Stomach (tissue), 9 donors: ENCODE data around the gene MYLK2. TPM values are rescaled to one million over a fixed set of nuclear protein-coding genes. Genes with fewer than 3 reads are reported as not detected.

ENCODE experiments used
- DNase-seq, 2 donors: peaks; one replicate each; pipeline versions ENCODE4 v3.0.0 to v3.0.0-alpha.2; 2013 to 2019
- H3K27ac ChIP-seq, 5 donors: fragments of 200-600 bp in 4 of 5; sonication (generic) in 4 of 5; one replicate each; pipeline ENCODE4 v1.5.1; 2013 to 2019; ENCODE audit warnings: mild to moderate bottlenecking in 1 of 5, moderate library complexity in 1 of 5
- H3K27me3 ChIP-seq, 3 donors: fragments of 200-600 bp; sonication (generic); one replicate each; pipeline ENCODE4 v1.5.1; 2017 to 2019; ENCODE audit warnings: mixed run types in 1 of 3
- H3K36me3 ChIP-seq, 4 donors: fragments of 200-600 bp; sonication (generic); 1 replicate in 3 of 4; 2 replicates in 1 of 4; pipeline ENCODE4 v1.5.1; 2016 to 2019
- H3K4me1 ChIP-seq, 4 donors: fragments of 200-600 bp; sonication (generic); one replicate each; pipeline ENCODE4 v1.5.1; 2016 to 2019
- H3K4me3 ChIP-seq, 4 donors: fragments of 200-600 bp; sonication (generic) in 3 of 4; one replicate each; pipeline ENCODE4 v1.5.1; 2016 to 2019; ENCODE audit warnings: mild to moderate bottlenecking in 1 of 4
- H3K9me3 ChIP-seq, 4 donors: fragments of 200-600 bp; sonication (generic); one replicate each; pipeline ENCODE4 v1.5.1; 2016 to 2019
- CTCF ChIP-seq, 7 experiments: fragments of 450-650 bp in 4 of 7; fragments of 200-600 bp in 3 of 7; sonication (generic) in 3 of 7; IDR thresholded peaks; one replicate each; pipeline ENCODE4 v1.5.1; 2016 to 2019; ENCODE audit warnings: antibody characterized with exemption in 7 of 7, control low read depth in 2 of 7, mild to moderate bottlenecking in 1 of 7
- EP300 ChIP-seq: sonication (generic); formaldehyde crosslinking; IDR thresholded peaks from one replicate; pipeline ENCODE4 v1.6.1; 2017; ENCODE audit warnings: antibody characterized with exemption
- POLR2A ChIP-seq, 4 donors: fragments of 450-650 bp; IDR thresholded peaks; one replicate each; pipeline ENCODE4 v1.6.1; 2016; ENCODE audit warnings: antibody characterized with exemption in 4 of 4, control low read depth in 2 of 4, mild to moderate bottlenecking in 1 of 4, moderate library complexity in 1 of 4
- POLR2AphosphoS5 ChIP-seq, 3 donors: sonication (generic); formaldehyde crosslinking; IDR thresholded peaks; one replicate each; pipeline ENCODE4 v1.6.1; 2016; ENCODE audit warnings: antibody characterized with exemption in 3 of 3
- WGBS, 5 donors: extraction: QIAGEN DNeasy Blood & Tissue Kit in 3 of 5; methylation state at CpG; one replicate each; pipeline versions ENCODE4 v1.1.5 to v1.1.7; 2013 to 2018; 5-methylcytosine and 5-hydroxymethylcytosine counted together
- intact Hi-C: fragments of 100-400 bp; cut with DNase I; formaldehyde crosslinking; loops from one replicate; pipeline ENCODE4 v1.15.1; 2023; ENCODE audit warnings: low total_unique reads
- polyA plus RNA-seq, 3 donors: library from polyadenylated mRNA; stranded (reverse); fragments of 200-250 nt; gene quantifications; one replicate each; pipeline ENCODE4 v1.2.3, GENCODE V29; 2013
- small RNA-seq, 4 donors: library from RNA; depleted of rRNA; stranded (forward); fragments of <200 nt; gene quantifications; one replicate each; pipeline ENCODE3, GENCODE V24; 2016
- total RNA-seq, 5 donors: library from RNA; depleted of rRNA; stranded (reverse); fragments of >200 nt; gene quantifications; one replicate each; pipeline versions ENCODE4 v1.1.0 to v1.2.3, GENCODE V29; 2014 to 2016
- donor health status: healthy with polysubstance abuse.
- donor health status: Bipolar disorder and iron deficiency.
- donor health status: healthy.

Gene MYLK2
- total and polyA plus RNA-seq, 8 donors, result 0.19 to 0.45 (median 0.37) TPM; not detected in 3

DNA sequence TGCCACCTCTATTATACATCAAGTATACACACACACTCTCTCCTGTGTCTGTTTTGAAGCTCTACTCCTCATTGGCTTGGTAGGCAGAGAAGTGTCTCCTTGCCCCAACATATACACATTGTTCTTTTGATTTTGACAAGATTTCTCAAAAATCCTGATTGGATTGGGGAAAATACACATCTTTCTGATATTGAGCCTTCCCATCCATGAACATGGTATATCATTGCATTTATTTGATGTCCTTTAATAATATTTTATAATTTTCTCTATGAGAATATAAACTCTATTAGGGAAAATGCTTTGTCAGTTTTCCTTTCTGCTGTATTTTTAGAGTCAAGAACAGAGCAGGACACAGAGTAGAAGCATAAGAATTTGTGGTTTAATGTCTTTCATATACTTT lies 58.5 kb downstream of the MYLK2 start:
- H3K36me3 ChIP-seq, result no peaks in the 10 kb centered on the region
- intact Hi-C loops, result no loop called here
- H3K4me1 ChIP-seq, result peaks cover 0 to 13% (median 10%) of the 10 kb centered on the region in 4 donors
- no peaks in the 10 kb centered on the region for H3K27me3 ChIP-seq
- H3K9me3 ChIP-seq, result no peaks in the 10 kb centered on the region
- no peak overlapping the region for H3K27ac ChIP-seq
- TF ChIP-seq POLR2A (IDR thresholded peaks at IDR 0.05) (no peak), POLR2AphosphoS5 (IDR thresholded peaks at IDR 0.05) (no peak), CTCF (IDR thresholded peaks at IDR 0.05) (no peak)
- H3K4me3 ChIP-seq, result no peak overlapping the region
- no peak for DNase-seq

GRCh38 chr20:31879143-31879987 lies 60.2 kb downstream of the MYLK2 start:
- Histone ChIP-seq H3K27me3 (no peaks in the 10 kb centered on the region), H3K36me3 (no peaks in the 10 kb centered on the region), H3K9me3 (no peaks in the 10 kb centered on the region), H3K4me1 (peaks cover 0 to 13% (median 10%) of the 10 kb centered on the region in 4 donors), H3K27ac (peak overlapping the region; percentile 73 to 86 (median 80)), H3K4me3 (peak overlapping the region; percentile 48 to 61 (median 54))
- intact Hi-C loops, result no loop called here
- 5 to 7% (median 6%) methylated on average over 34 to 45 of the region's 45 CpGs for WGBS, 5 donors
- peak; percentile 96 to 97 for DNase-seq
- TF ChIP-seq POLR2AphosphoS5 (IDR thresholded peaks at IDR 0.05) (peak; percentile 34 to 68 (median 64)), CTCF (IDR thresholded peaks at IDR 0.05) (no peak), EP300 (no peak)

GRCh38 chr20:31881945-31882344 lies 62.8 kb downstream of the MYLK2 start:
- intact Hi-C loops, result no loop called here
- no peak overlapping the region for H3K4me3 ChIP-seq
- TF ChIP-seq POLR2A (IDR thresholded peaks at IDR 0.05) (no peak), EP300 (no peak), POLR2AphosphoS5 (IDR thresholded peaks at IDR 0.05) (no peak), CTCF (IDR thresholded peaks at IDR 0.05) (no peak)
- H3K27ac ChIP-seq, result no peak overlapping the region
- peaks cover 0 to 9% (median 0%) of the 10 kb centered on the region in 3 donors for H3K27me3 ChIP-seq
- peaks cover 0 to 13% (median 10%) of the 10 kb centered on the region in 4 donors for H3K4me1 ChIP-seq
- 47 to 61% (median 50%) methylated on average over 5 of the region's 5 CpGs for WGBS, 5 donors
- H3K9me3 ChIP-seq, result no peaks in the 10 kb centered on the region
- H3K36me3 ChIP-seq, result no peaks in the 10 kb centered on the region
- no peak for DNase-seq

DNA sequence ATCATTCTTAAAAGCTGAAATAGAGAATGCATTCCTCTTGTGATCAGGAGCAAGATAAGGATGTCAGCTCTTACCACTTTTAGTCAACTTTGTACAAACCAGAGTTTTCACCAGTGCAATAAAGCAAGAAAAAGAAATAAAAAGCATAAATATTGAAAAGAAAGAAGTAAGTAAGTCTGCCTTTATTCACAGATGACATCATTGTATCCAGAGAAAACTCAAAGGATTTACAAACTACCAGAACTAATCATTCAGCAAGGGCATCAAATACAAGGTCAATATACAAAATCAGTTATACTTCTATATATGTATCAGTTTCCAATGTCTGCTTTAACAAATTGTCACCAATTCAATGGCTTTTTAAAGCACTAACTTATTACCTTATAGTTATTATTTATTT lies 64.7 kb downstream of the MYLK2 start:
- Histone ChIP-seq H3K4me3 (no peak overlapping the region), H3K27me3 (peaks cover 0 to 9% (median 0%) of the 10 kb centered on the region in 3 donors), H3K36me3 (no peaks in the 10 kb centered on the region), H3K9me3 (no peaks in the 10 kb centered on the region), H3K4me1 (peaks cover 0 to 12% (median 10%) of the 10 kb centered on the region in 4 donors), H3K27ac (no peak overlapping the region)
- DNase-seq, result no peak
- no peak for TF ChIP-seq POLR2AphosphoS5 (IDR thresholded peaks at IDR 0.05)
- intact Hi-C loops, result no loop called here

Small RNA genes lying within 50 kb of the gene (small RNA-seq; reads per million reads assigned to genes)
- 0 reads per million in 4 donors for gene AL160175.1

Other genes starting within 250 kb of the MYLK2 start
- gene ID1, start 214.1 kb upstream of the MYLK2 start, total RNA-seq, result 100 to 1,000 TPM; 315 to 475 (median 378) TPM
- gene ID1, start 214.1 kb upstream of the MYLK2 start, polyA plus RNA-seq, result 100 to 1,000 TPM; 168 to 585 (median 350) TPM
- gene COX4I2, start 181.4 kb upstream of the MYLK2 start, total RNA-seq, result 1 to 10 TPM in 2 of 5 donors, not detected in 3; 1.8 to 4.2 TPM
- gene COX4I2, start 181.4 kb upstream of the MYLK2 start, polyA plus RNA-seq, result 1 to 10 TPM; 1.8 to 6.7 (median 4.8) TPM
- gene BCL2L1, start 96.5 kb upstream of the MYLK2 start, total RNA-seq, result 100 to 1,000 TPM in 2 of 5 donors, 10 to 100 TPM in 3; 61.7 to 210 (median 68.7) TPM
- gene BCL2L1, start 96.5 kb upstream of the MYLK2 start, polyA plus RNA-seq, result 10 to 100 TPM; 47.1 to 88.2 (median 73.0) TPM
- 10 to 100 TPM in 1 of 5 donors, 1 to 10 TPM in 4; 5.3 to 11.4 (median 7.6) TPM for gene TPX2, start 80.1 kb upstream of the MYLK2 start, total RNA-seq
- gene TPX2, start 80.1 kb upstream of the MYLK2 start, polyA plus RNA-seq, result 1 to 10 TPM; 1.7 to 7.1 (median 3.3) TPM
- gene FOXS1, start 26.2 kb downstream of the MYLK2 start, total RNA-seq, result 1 to 10 TPM in 1 of 5 donors, not detected in 4; 1.1 TPM
- gene FOXS1, start 26.2 kb downstream of the MYLK2 start, polyA plus RNA-seq, result under 1 TPM in 2 of 3 donors, not detected in 1; 0.43 to 0.44 TPM
- gene DUSP15, start 51.2 kb downstream of the MYLK2 start, total RNA-seq, result 1 to 10 TPM in 1 of 5 donors, under 1 TPM in 1, not detected in 3; 0.45 to 3.9 TPM
- gene DUSP15, start 51.2 kb downstream of the MYLK2 start, polyA plus RNA-seq, result 1 to 10 TPM; 2.1 to 4.7 (median 2.9) TPM
- gene TTLL9, start 51.3 kb downstream of the MYLK2 start, total RNA-seq, result under 1 TPM in 2 of 5 donors, not detected in 3; 0.18 to 0.43 TPM
- gene TTLL9, start 51.3 kb downstream of the MYLK2 start, polyA plus RNA-seq, result under 1 TPM in 1 of 3 donors, not detected in 2; 0.15 TPM
- 1 to 10 TPM in 3 of 5 donors, under 1 TPM in 1, not detected in 1; 0.58 to 2.8 (median 1.7) TPM for gene PDRG1, start 132.7 kb downstream of the MYLK2 start, total RNA-seq
- gene PDRG1, start 132.7 kb downstream of the MYLK2 start, polyA plus RNA-seq, result 10 to 100 TPM; 14.0 to 18.6 (median 14.1) TPM
- under 1 TPM in 3 of 5 donors, not detected in 2; under 0.01 to 0.58 (median 0.37) TPM for gene XKR7, start 148.8 kb downstream of the MYLK2 start, total RNA-seq
- under 1 TPM in 1 of 3 donors, not detected in 2; 0.06 TPM for gene XKR7, start 148.8 kb downstream of the MYLK2 start, polyA plus RNA-seq
- gene CCM2L, start 191.1 kb downstream of the MYLK2 start, total RNA-seq, result 1 to 10 TPM in 1 of 5 donors, under 1 TPM in 2, not detected in 2; 0.45 to 4.4 (median 0.72) TPM
- gene CCM2L, start 191.1 kb downstream of the MYLK2 start, polyA plus RNA-seq, result 1 to 10 TPM; 1.9 to 2.7 (median 2.3) TPM
- gene HCK, start 232.9 kb downstream of the MYLK2 start, total RNA-seq, result 1 to 10 TPM in 4 of 5 donors, not detected in 1; 1.3 to 6.8 (median 3.3) TPM
- gene HCK, start 232.9 kb downstream of the MYLK2 start, polyA plus RNA-seq, result 10 to 100 TPM in 2 of 3 donors, 1 to 10 TPM in 1; 4.4 to 14.7 (median 10.4) TPM